HG03135 (cell line): ENCODE results near the gene SPTBN1.
"Not testable (repeated sequence)": the region's sequence is repeated elsewhere in the genome, so short reads cannot be mapped to it uniquely, and the experiment has no call there.

Experiments used
- ATAC-seq: cut with Tn5 transposase; IDR thresholded peaks from one replicate; pipeline ENCODE4 v1.9.1; 2021; ENCODE audit warnings: mild to moderate bottlenecking, moderate library complexity; ENCODE audit not compliant: unreplicated experiment

The SPTBN1 gene

DNA sequence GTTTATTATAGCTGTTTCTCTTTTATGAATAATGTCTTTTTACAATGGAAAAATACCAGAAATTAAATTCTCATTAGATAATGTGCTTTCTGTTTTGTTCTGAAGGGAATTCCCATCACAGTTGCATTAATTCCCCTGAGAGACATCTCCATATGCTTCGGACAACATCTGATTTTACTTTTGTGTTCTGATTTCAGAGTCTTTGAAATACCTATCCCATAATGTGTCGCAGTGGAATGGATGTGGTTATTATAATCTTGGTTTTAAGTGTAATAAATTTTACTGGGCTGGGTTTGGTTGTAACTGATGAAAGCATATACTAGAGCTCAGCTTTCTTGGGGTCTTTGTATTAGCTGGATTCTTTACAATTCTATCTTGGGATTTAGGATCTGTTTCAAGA, 12.5 kb downstream of the SPTBN1 start:
- ATAC-seq, result no peak

DNA sequence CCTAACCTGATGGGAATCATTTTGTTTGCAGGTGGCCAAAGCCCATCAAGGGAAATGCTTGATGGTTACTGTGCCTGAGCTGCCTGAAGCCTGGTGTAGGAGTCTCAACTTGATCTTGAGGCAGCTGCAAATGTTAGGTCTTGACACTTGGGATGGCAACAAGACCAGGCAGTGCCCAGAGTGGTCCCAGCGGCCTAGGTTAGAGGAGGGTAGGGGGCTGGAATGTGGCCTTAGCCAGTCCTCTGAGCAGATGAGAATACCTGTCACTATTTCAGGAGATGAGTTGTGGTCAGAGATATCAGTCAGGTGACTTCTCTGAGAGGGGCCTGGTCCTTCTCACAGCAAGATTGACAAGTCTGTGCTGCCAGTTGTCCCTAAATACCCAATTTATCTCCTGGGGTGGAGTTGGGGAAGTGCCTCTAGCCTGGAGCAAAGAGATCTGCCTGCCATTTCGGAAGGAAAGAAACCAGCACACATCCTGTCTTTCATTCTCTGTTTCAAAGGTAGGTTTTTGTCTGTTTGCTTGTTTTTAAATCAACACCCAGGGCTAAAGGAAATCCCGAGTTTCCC, 13.4 kb downstream of the SPTBN1 start:
- no peak for ATAC-seq

DNA sequence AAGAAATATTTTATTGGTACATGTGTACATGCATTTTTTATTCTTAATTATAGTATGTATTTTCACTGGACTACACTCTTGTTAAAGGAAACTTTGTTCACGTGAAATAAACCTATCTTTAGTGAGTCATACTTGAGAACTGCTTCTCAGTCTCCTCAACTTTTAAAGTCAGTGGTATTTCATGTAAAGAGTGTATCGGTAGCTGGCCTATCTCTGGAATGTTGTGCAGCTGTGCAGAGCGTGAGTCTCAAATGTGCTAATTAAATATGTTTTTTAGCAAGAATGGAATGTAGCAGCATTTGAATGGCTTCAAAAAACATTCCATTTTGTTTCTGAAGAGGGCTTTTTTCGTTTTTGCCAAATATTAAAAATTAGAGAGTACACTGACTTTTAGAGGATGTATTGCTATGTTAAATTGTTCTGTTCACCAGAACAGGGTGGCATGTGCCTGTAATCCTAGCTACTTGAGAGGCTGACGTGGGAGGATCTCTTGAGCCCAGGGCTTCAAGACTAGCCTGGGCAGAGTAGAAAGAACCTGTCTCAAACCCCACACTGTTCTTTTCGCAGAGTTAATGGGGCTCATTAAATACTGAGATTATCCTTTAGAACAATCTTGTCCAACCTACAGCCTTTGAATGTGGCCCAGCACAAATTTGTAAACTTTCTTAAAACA, 14.3 kb downstream of the SPTBN1 start:
- ATAC-seq, result no peak

- ATAC-seq, result peak; percentile 77
Measured at GRCh38 chr2:54471221-54471711, 15.1 kb downstream of the SPTBN1 start.

DNA sequence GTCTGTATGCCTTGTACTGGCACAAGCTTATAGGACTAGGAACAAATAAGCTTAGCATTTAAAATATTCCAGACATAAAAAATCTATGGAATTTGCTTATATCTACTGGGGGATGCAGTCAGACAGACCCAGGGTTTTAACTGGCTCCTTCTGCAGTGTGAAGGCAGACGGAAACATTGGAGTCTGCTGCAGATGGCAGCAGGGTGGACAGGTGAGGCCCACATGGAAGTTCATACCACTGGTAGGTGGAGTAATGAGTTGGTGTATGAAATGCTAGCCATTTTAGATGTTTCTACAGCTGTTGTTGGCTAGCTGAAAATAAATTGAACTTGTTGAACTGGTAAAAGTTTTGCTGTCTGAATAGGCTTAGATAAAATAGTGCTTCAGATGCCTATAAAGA, 17.7 kb downstream of the SPTBN1 start:
- no peak for ATAC-seq

- no peak for ATAC-seq
Measured at GRCh38 chr2:54475285-54475684, 19.2 kb downstream of the SPTBN1 start.

GRCh38 chr2:54475919-54476318, 19.8 kb downstream of the SPTBN1 start:
- no peak for ATAC-seq

DNA sequence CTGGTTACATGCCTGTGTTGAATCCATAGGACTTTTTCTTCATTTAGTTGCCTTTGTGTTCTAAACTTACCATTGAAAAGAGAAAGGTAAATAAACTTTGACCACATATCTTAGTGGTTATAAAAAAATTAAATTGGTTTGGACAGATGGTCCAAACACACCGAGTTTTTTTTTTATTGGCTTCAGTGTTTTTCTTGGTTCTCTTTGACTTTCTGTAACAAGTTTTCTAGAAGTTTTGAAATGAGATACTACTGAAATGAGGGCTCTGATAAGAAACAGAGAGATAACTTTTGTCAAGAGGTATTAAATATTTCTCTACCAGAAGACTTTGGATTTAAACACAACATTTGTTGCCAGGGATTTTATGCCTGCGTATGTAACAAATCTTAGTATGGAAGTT, 20.7 kb downstream of the SPTBN1 start:
- ATAC-seq, result no peak

GRCh38 chr2:54477896-54478295, 21.8 kb downstream of the SPTBN1 start:
- no peak for ATAC-seq

- ATAC-seq, result no peak
Measured at GRCh38 chr2:54478899-54479298, 22.8 kb downstream of the SPTBN1 start.

DNA sequence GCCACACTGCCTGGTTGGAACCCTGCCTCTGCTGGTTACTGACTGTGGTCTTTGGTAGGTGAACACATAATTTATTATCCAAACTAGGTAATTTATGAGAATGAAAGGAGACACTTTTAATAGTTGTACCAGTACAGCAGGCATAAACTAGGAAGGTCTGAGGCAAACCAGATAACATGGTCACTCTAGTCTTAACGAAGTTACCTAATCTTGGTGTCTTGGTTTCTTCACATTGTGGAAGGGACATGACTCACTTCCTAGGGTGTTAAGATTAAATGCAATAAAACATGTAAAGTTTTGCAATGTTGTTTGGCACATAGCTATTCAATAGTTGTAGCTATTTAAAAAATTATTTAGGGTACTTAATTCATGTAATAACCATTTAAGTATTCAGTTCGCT, 23.3 kb downstream of the SPTBN1 start:
- ATAC-seq, result no peak

DNA sequence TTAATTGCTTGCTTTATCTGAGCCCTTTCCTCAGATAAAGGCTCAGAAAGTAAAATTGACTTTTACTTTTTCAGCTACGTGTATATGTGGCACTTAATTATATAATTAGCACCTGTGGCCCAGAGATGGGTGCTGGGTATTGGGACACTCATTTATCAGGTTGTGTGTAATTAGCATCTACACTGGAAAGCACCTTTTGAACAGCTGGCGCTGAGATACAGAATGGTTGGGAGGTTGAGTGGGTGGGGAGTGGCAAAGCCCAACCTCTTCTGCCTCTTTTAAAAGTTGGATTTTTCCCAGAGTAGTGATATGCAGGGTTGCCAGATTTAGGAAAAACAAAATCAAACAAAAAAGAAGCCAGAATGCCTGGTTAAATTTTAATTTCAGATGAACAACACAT, 23.9 kb downstream of the SPTBN1 start:
- ATAC-seq, result no peak

GRCh38 chr2:54481686-54482085, 25.6 kb downstream of the SPTBN1 start:
- no peak for ATAC-seq

GRCh38 chr2:54482715-54483114, 26.6 kb downstream of the SPTBN1 start:
- ATAC-seq, result no peak

DNA sequence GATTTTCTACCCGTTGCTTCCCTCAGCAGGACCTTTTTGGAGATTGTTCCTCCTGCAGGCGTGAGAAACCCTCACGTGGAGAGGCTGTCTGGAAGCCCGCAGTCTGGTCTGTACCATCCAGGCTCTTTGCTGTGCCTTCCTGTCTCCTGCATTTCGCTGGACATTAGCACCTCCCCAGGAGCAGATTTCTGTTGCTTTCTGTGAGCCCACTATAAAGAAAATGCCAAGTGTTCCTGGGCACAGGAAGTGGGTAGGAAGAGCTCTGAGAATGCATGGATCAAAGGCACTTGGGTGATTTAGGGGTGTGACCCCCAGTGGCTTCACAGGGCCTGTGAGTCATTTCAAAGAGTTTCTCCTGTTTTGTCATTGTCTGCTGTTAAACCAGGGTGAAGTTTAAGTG, 27.3 kb downstream of the SPTBN1 start:
- no peak for ATAC-seq

DNA sequence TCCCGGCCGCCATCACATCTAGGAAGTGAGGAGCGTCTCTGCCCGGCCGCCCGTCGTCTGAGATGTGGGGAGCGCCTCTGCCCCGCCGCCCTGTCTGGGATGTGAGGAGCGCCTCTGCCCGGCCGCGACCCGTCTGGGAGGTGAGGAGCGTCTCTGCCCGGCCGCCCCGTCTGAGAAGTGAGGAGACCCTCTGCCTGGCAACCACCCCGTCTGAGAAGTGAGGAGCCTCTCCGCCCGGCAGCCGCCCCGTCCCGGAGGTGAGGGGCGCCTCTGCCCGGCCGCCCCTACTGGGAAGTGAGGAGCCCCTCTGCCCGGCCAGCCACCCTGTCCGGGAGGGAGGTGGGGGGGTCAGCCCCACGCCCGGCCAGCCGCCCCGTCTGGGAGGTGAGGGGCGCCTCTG, 29.6 kb downstream of the SPTBN1 start:
- ATAC-seq, result not testable (repeated sequence)

DNA sequence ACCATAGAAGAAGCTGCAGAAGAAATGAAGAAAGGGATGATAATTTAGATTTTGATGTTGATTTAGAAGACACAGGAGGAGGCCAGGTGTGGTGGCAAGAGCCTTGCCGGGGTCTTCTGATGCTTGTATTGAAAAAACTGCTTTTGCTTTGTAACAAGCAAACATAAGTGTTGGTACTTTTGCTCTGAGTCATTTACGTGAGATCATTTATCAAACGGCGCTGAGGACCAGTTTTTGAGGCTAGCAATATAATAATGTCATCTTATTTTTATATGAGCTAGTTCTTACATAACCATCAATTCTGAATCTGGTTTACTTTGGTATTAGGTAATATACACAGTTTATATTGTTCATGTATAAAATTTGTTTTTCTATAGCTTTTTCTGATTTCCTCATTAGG, 30.6 kb downstream of the SPTBN1 start:
- ATAC-seq, result no peak

DNA sequence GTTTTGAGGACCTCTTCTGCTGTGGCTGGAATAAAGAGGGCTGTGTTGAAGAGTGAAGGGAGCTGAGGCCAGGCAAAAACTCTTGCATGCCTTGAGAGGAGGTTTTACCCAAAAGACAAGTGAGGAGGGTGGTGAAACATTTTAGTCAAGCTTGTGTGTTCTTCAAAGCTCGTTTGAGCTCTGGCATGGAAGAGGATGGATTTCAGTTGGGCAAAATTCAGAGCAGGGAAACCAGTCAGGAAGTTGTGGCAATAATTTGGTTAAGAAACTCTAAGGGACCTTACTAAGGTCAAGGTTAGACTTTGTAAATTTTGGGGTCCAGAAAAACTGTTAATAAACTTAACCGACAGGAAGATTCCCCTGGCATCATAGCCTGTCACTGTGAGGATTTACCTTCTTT, 34.7 kb downstream of the SPTBN1 start:
- ATAC-seq, result no peak

DNA sequence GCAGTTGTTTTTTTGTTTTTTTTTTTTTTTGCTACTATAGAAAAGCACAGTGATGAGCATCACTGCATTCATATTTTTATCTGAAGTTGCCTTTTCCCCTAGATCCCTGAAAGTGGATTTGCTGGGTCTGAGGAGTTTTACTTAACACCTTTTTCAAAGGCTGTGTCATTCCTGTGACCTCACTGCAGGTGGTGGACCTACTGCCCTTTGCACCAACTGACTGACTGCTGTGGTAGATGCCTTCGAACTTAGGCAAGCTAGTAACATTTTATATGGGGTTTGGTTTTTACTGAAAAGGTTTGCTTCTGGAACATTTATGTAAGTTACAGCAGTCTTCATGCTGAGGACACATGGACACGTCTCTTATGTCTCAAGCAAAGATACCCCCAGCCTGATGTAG, 36.2 kb downstream of the SPTBN1 start:
- ATAC-seq, result no peak

DNA sequence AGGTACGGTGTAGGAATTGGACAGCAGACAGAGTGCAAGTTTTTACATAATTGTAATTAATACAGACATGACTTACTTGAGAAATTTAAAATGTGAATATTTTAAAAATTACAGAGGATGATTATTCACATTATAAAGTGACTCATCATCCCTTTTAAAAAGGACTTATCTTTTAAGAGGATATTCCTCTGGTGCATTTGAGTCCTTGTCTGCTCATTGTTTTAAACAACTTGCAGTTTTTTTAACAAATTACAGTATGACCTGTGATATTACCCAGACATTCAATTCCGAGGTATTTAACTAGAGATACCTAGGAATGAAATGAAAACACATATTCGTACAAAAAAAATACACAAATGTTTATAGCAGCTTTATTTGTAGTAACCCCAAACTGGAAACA, 38.0 kb downstream of the SPTBN1 start:
- no peak for ATAC-seq

- no peak for ATAC-seq
Measured at GRCh38 chr2:54496920-54497319, 40.8 kb downstream of the SPTBN1 start.

- ATAC-seq, result no peak
Measured at GRCh38 chr2:54497763-54498680, 41.9 kb downstream of the SPTBN1 start.
